ENCODE data around the gene LAX1. TPM values are rescaled to one million over a fixed set of nuclear protein-coding genes. Genes with fewer than 3 reads are reported as not detected.

Gene LAX1
- total and polyA plus RNA-seq, 2 of the 4 experiments (the other 2 are of a cell fraction) = 0.03 TPM; not detected in 1

DNA sequence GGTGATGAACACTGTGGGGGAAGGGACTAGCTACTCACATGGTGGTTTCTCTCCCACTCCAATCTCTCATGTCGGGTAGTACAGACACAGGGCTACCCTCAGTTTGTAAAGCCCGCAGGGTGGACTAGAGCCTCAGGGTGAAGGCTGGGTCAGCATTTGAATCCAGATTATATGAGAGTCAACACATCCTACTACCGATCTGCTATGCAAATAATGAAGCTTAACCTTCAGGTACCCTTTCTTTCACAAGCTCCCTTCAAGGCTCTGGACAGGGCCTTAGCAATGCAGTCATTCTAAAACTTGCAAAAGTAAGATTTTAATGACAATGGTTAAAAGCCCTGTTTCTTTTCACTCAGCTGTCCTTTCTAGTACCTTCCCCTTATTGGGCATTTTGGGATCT, 25.0 kb downstream of the LAX1 start:
- H2BK20ac ChIP-seq (ENCODE audit: low read depth, low read length) = no peak overlapping the region
- no peak overlapping the region for H2BK5ac ChIP-seq (ENCODE audit: low read depth, low read length, poor library complexity, severe bottlenecking)
- H3K79me1 ChIP-seq (ENCODE audit: low read depth in 1 of 2, low read length in 2 of 2) = no peaks in the 10 kb centered on the region; a peak in 1 of 4 replicates
- H4K5ac ChIP-seq (ENCODE audit: low read depth, low read length) = no peak overlapping the region
- H2BK15ac ChIP-seq (ENCODE audit: low read depth, low read length) = no peak overlapping the region
- H3K14ac ChIP-seq (replicated peaks; ENCODE audit: low read depth, low read length) = no peak overlapping the region
- H3K56ac ChIP-seq (ENCODE audit: extremely low read depth, insufficient read depth, low read length) = no peak overlapping the region
- no peak overlapping the region for H3K4me3 ChIP-seq (ENCODE audit: insufficient read depth, low read depth, low read length)
- POLR2A ChIA-PET (ENCODE audit: unreplicated experiment) = no interaction called here
- H3K4ac ChIP-seq (ENCODE audit: low read depth, low read length) = no peak overlapping the region
- H2AK5ac ChIP-seq (ENCODE audit: low read depth, low read length) = no peak overlapping the region
- H2AK9ac ChIP-seq (replicated peaks; ENCODE audit: low read depth, low read length, poor library complexity) = no peak overlapping the region
- ATAC-seq (ENCODE audit: low read depth) = no peak
- no peaks in the 10 kb centered on the region for H3K27me3 ChIP-seq (ENCODE audit: control insufficient read depth, insufficient read depth, low read length)
- no peak overlapping the region for H3K23ac ChIP-seq (ENCODE audit: low read depth, low read length)
- DNase-seq = no peak
- H2AFZ ChIP-seq (replicated peaks; ENCODE audit: low read length, poor library complexity) = peak overlapping the region; percentile 65
- in situ Hi-C loops (cut with MboI; ENCODE audit: low sequenced_read_pairs) (no loop called here), intact Hi-C loops (cut with micrococcal nuclease) (no loop called here), dilution Hi-C loops (cut with HindIII; ENCODE audit: low sequenced_read_pairs, unreplicated experiment) (no loop called here)
- no peaks in the 10 kb centered on the region for H3K4me1 ChIP-seq (ENCODE audit: control insufficient read depth, insufficient read depth, low read length)
- no peak overlapping the region for H4K8ac ChIP-seq (ENCODE audit: low read depth in 2 of 2, low read length in 2 of 2)
- no peak overlapping the region for H4K91ac ChIP-seq (ENCODE audit: insufficient read depth, low read depth, low read length)
- no peak overlapping the region for H3K27ac ChIP-seq (ENCODE audit: insufficient read depth, low read length)
- peaks cover 2% of the 10 kb centered on the region; the same call in 1 of the 2 replicates for H3K9me3 ChIP-seq (ENCODE audit: control insufficient read depth, insufficient read depth, low read length)
- no peak overlapping the region for H2BK120ac ChIP-seq (ENCODE audit: low read depth, low read length)
- no CpG with 5 or more reads among the region's 3 CpGs for WGBS, 2 experiments (ENCODE audit: extremely low coverage in 2 of 2, insufficient read length in 1 of 2)
- no peak overlapping the region for H3K4me2 ChIP-seq (ENCODE audit: low read depth, low read length)
- H3K9me1 ChIP-seq (ENCODE audit: insufficient read depth, low read length) = no peaks in the 10 kb centered on the region
- no peak overlapping the region for H3K9ac ChIP-seq (ENCODE audit: low read depth, low read length)
- H3K36me3 ChIP-seq (ENCODE audit: control insufficient read depth, insufficient read depth, low read length) = no peaks in the 10 kb centered on the region
- H3K18ac ChIP-seq (ENCODE audit: low read depth, low read length) = no peak overlapping the region
- no TSS peak for BruUV-seq (replicated peaks)
- H4K20me1 ChIP-seq (ENCODE audit: insufficient read depth, low read length) = no peaks in the 10 kb centered on the region
- TF ChIP-seq CEBPB (IDR thresholded peaks at IDR 0.05; ENCODE audit: low read depth, low read length) = no peak
- TF ChIP-seq CHD1 (IDR thresholded peaks at IDR 0.05; ENCODE audit: low read depth, low read length) = no peak
- CTCF ChIA-PET = no interaction called here
